ENCODE measurements around the gene UTS2B. TPM values are rescaled to one million over a fixed set of nuclear protein-coding genes. Genes with fewer than 3 reads are reported as not detected.
A peak's percentile ranks its signal among the peaks of the same experiment; 100 is the strongest.

UTS2B gene
- total and polyA plus RNA-seq, 2 of the 13 experiments (the other 11 are each of a cell fraction or from before 2014, with no cell fraction given): 0.03 to 0.46 TPM

GRCh38 chr3:191329654-191330529, at the start of gene UTS2B (continued):
- TF ChIP-seq RBM39 (IDR thresholded peaks at IDR 0.05; ENCODE audit: low read depth, low read length, poor library complexity, severe bottlenecking) (peak; percentile 71), YY1 (IDR thresholded peaks at IDR 0.05; ENCODE audit: insufficient read depth, insufficient replicate concordance, low read depth, low read length) (no peak)

- POLR2A ChIA-PET: no interaction called here
- DNase-seq (ENCODE audit: low spot score) (no peak), ATAC-seq (no peak), FAIRE-seq (no peak)
- no TSS peak for BruUV-seq (replicated peaks)
- H4K20me1 ChIP-seq (ENCODE audit: insufficient read depth, low read length): 0 out of 2 replicates have a peak, but pooled peaks cover 3% of the 10 kb centered on the region
- WGBS (ENCODE audit: low lambda C conversion rate): 97% methylated on average over 2 of the region's 2 CpGs
- no peak overlapping the region for H3K4me2 ChIP-seq (ENCODE audit: low read depth, low read length)
- H3K4me3 ChIP-seq (replicated peaks in 1 of 3; ENCODE audit: insufficient read depth in 1 of 3, low read depth in 2 of 3, low read length in 3 of 3): no peak overlapping the region
- no peaks in the 10 kb centered on the region for H3K4me1 ChIP-seq (ENCODE audit: insufficient read depth, low read length)
- H2AFZ ChIP-seq (ENCODE audit: low read length): no peak overlapping the region
- H3K79me2 ChIP-seq (ENCODE audit: insufficient read depth, low read length): no peaks in the 10 kb centered on the region
- no peak overlapping the region for H3K27ac ChIP-seq (ENCODE audit: extremely low read length, insufficient read depth, low read length)
- H3K9me3 ChIP-seq (ENCODE audit: low read length): no peaks in the 10 kb centered on the region
- no peaks in the 10 kb centered on the region for H3K27me3 ChIP-seq (ENCODE audit: control insufficient read depth in 1 of 2, insufficient read depth in 2 of 2, low read length in 2 of 2)
- in situ Hi-C loops (cut with HindIII; ENCODE audit: extremely low pct_ligation_motif_present, low pct_unique_long_range_greater_than_20kb): no loop called here
- CTCF ChIA-PET (ENCODE audit: low intra/inter-chr PET ratio, low total read pairs): no interaction called here
- H3K36me3 ChIP-seq (replicated peaks in 1 of 2; ENCODE audit: control insufficient read depth in 1 of 2, insufficient read depth in 2 of 2, low read length in 2 of 2): peaks cover 12 to 51% of the 10 kb centered on the region in 2 experiments
- H3K9ac ChIP-seq (ENCODE audit: insufficient read depth, low read depth, low read length): no peak overlapping the region
- intact Hi-C loops (cut with micrococcal nuclease; ENCODE audit: unreplicated experiment): loop anchor here (5.0 kb wide), 1 partner anchor 48 kb away; the partner anchor contains the start of gene UTS2B
- TF ChIP-seq, protein P1, sequence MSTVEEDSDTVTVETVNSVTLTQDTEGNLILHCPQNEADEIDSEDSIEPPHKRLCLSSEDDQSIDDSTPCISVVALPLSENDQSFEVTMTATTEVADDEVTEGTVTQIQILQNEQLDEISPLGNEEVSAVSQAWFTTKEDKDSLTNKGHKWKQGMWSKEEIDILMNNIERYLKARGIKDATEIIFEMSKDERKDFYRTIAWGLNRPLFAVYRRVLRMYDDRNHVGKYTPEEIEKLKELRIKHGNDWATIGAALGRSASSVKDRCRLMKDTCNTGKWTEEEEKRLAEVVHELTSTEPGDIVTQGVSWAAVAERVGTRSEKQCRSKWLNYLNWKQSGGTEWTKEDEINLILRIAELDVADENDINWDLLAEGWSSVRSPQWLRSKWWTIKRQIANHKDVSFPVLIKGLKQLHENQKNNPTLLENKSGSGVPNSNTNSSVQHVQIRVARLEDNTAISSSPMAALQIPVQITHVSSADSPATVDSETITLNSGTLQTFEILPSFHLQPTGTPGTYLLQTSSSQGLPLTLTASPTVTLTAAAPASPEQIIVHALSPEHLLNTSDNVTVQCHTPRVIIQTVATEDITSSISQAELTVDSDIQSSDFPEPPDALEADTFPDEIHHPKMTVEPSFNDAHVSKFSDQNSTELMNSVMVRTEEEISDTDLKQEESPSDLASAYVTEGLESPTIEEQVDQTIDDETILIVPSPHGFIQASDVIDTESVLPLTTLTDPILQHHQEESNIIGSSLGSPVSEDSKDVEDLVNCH (CRISPR knock-in tag; IDR thresholded peaks at IDR 0.05): no peak
- TF ChIP-seq MLLT10 (CRISPR knock-in tag; IDR thresholded peaks at IDR 0.05) (no peak), PAWR (CRISPR knock-in tag; IDR thresholded peaks at IDR 0.05; ENCODE audit: borderline replicate concordance) (no peak), YEATS2 (CRISPR knock-in tag; IDR thresholded peaks at IDR 0.05; ENCODE audit: borderline replicate concordance) (no peak), KLF16 (CRISPR knock-in tag; IDR thresholded peaks at IDR 0.05) (no peak), TOPORS (CRISPR knock-in tag; IDR thresholded peaks at IDR 0.05) (no peak), PITX1 (CRISPR knock-in tag; IDR thresholded peaks at IDR 0.05) (no peak), PRDM10 (CRISPR knock-in tag; IDR thresholded peaks at IDR 0.05; ENCODE audit: low read depth) (no peak), ZNF780A (CRISPR knock-in tag; IDR thresholded peaks at IDR 0.05) (no peak), ATM (IDR thresholded peaks at IDR 0.05; ENCODE audit: borderline replicate concordance) (no peak), ZNF468 (CRISPR knock-in tag; IDR thresholded peaks at IDR 0.05) (no peak), U2AF2 (IDR thresholded peaks at IDR 0.05; ENCODE audit: low read depth, low read length) (no peak), SSRP1 (CRISPR knock-in tag; IDR thresholded peaks at IDR 0.05) (no peak), ZNF564 (CRISPR knock-in tag; IDR thresholded peaks at IDR 0.05) (no peak), SP2 (CRISPR knock-in tag; IDR thresholded peaks at IDR 0.05) (no peak)
Measured at GRCh38 chr3:191380001-191380400, 49.7 kb upstream of the UTS2B start.
